Erythroblast (primary cell): ENCODE results near the gene TP53BP2.

Experiments
- GATA1 ChIP-seq: IDR thresholded peaks from 2 replicates; pipeline ENCODE4 v1.6.1; 2011; ENCODE audit warnings: low read depth, mild to moderate bottlenecking, control low read depth, low read length, moderate library complexity
- POLR2A ChIP-seq: IDR thresholded peaks from 2 replicates; pipeline ENCODE4 v1.6.1; 2011; ENCODE audit warnings: mild to moderate bottlenecking, low read length

DNA sequence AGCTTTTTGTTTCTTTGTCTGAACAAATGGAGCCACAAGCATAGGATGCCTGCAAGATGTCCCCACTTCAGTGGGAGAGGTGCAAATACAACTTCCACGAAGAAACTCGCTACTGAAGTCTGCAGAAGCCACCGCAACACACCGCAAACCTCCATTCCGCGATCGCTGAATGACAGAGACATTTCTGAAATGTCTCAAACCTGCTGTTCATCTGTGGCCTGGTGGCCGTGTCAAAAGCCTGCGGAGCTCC, 1.0 kb downstream of the TP53BP2 start:
- TF ChIP-seq POLR2A = no peak
- no peak for TF ChIP-seq GATA1
